ENCODE measurements around the gene ZNF563. TPM values are rescaled to one million over a fixed set of nuclear protein-coding genes. Genes with fewer than 3 reads are reported as not detected.
A peak's percentile ranks its signal among the peaks of the same experiment; 100 is the strongest.

ZNF563 gene
- total RNA-seq, 1 donor from 2014 or later: 2.4 TPM

- TF ChIP-seq, protein P1, sequence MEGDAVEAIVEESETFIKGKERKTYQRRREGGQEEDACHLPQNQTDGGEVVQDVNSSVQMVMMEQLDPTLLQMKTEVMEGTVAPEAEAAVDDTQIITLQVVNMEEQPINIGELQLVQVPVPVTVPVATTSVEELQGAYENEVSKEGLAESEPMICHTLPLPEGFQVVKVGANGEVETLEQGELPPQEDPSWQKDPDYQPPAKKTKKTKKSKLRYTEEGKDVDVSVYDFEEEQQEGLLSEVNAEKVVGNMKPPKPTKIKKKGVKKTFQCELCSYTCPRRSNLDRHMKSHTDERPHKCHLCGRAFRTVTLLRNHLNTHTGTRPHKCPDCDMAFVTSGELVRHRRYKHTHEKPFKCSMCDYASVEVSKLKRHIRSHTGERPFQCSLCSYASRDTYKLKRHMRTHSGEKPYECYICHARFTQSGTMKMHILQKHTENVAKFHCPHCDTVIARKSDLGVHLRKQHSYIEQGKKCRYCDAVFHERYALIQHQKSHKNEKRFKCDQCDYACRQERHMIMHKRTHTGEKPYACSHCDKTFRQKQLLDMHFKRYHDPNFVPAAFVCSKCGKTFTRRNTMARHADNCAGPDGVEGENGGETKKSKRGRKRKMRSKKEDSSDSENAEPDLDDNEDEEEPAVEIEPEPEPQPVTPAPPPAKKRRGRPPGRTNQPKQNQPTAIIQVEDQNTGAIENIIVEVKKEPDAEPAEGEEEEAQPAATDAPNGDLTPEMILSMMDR (IDR thresholded peaks at IDR 0.05; ENCODE audit: insufficient read depth, low read length, severe bottlenecking): no peak
- Histone ChIP-seq H3K27me3 (ENCODE audit: control insufficient read depth, insufficient read depth, low read length) (no peaks in the 10 kb centered on the region), H3K36me3 (ENCODE audit: control insufficient read depth, insufficient read depth, low read length) (no peaks in the 10 kb centered on the region), H3K4me3 (ENCODE audit: low read depth, low read length) (no peak overlapping the region)
- FAIRE-seq (no peak), DNase-seq (ENCODE audit: low read depth) (no peak)
Observed at GRCh38 chr19:12345197-12345596, 11.8 kb upstream of the ZNF563 start.

DNA sequence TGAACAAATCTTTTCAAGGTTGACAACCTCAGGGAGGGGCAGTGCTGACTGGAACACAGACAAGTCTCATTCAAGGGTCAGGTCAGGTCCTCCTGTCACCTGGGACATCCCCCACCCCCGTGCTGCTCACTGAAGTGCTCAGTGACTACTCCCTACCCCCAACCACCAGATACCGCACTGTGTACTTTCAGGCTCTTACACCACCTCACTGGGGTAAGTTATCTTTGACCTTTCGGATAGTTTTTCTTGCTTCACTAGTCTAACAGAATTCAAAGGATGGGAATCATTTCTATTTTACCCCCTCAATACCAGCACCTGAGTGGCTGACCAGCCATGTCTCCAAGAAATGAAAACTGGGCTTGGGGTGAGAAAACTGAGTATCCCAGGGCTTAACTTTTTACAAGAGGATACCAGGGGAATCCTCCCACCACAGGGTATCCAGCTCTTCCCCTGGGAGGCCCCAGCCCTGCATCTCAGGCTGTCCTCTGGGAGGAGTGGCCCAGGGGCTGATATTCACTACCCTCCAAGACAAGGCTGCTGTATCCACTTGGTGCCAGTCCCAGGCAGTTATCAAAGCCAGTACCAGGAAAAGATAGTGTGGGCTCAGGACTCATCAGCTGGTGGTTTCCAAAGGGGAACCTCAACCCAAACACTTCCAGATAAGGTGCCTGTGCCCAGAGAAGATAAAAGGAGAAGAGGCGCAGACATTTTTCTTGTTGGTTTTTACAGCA is 2.1 kb downstream of the ZNF563 start:
- TF ChIP-seq, protein P1 (IDR thresholded peaks at IDR 0.05; ENCODE audit: insufficient read depth, low read length, severe bottlenecking): no peak
- Histone ChIP-seq H3K4me3 (ENCODE audit: low read depth, low read length) (no peak overlapping the region), H3K36me3 (ENCODE audit: control insufficient read depth, insufficient read depth, low read length) (no peaks in the 10 kb centered on the region), H3K27me3 (ENCODE audit: control insufficient read depth, insufficient read depth, low read length) (no peaks in the 10 kb centered on the region)
- peak; percentile 68 for FAIRE-seq
- DNase-seq (ENCODE audit: low read depth): no peak

GRCh38 chr19:12330340-12330739 is 3.1 kb downstream of the ZNF563 start:
- no peak for FAIRE-seq

GRCh38 chr19:12325690-12326089 is 7.7 kb downstream of the ZNF563 start:
- no peak for FAIRE-seq
- TF ChIP-seq, protein P1 (IDR thresholded peaks at IDR 0.05; ENCODE audit: insufficient read depth, low read length, severe bottlenecking): no peak

More at GRCh38 chr19:12330340-12330739, 3.1 kb downstream of the ZNF563 start:
- DNase-seq (ENCODE audit: low read depth): no peak
- TF ChIP-seq, protein P1 (IDR thresholded peaks at IDR 0.05; ENCODE audit: insufficient read depth, low read length, severe bottlenecking): no peak
- no peaks in the 10 kb centered on the region for H3K36me3 ChIP-seq (ENCODE audit: control insufficient read depth, insufficient read depth, low read length)
- no peak overlapping the region for H3K4me3 ChIP-seq (ENCODE audit: low read depth, low read length)
- H3K27me3 ChIP-seq (ENCODE audit: control insufficient read depth, insufficient read depth, low read length): no peaks in the 10 kb centered on the region

DNA sequence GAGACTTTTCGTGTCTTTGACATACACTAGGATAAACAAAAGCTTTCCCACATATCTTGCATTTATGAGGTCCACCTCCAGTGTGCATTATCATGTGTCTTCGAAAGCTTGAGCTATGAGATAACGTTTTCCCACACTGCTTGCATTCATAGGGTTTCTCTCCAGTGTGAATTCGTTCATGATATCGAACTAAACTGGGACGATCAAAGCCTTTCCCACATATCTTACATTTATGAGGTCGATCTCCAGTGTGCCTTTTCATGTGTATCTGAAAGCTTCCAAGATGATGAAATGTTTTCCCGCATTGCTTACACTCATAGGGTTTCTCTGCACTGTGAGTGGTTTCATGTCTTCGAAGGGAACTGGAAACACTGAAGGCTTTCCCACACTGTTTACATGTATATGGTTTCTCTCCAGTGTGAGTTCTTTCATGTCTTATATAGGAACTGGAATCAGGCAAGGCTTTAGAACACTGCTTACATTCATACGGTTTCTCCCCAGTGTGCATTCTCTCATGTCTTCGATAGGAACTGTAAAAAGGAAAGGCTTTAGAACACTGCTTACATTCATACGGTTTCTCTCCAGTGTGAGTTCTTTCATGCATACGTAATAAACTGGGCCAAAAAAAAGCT is 14.5 kb downstream of the ZNF563 start:
- Histone ChIP-seq H3K36me3 (ENCODE audit: control insufficient read depth, insufficient read depth, low read length) (no peaks in the 10 kb centered on the region), H3K4me3 (ENCODE audit: low read depth, low read length) (no peak overlapping the region), H3K27me3 (ENCODE audit: control insufficient read depth, insufficient read depth, low read length) (no peaks in the 10 kb centered on the region)
- TF ChIP-seq, protein P1 (IDR thresholded peaks at IDR 0.05; ENCODE audit: insufficient read depth, low read length, severe bottlenecking): no peak
- no peak for DNase-seq (ENCODE audit: low read depth)
- peak; percentile 23 for FAIRE-seq

More at GRCh38 chr19:12325690-12326089, 7.7 kb downstream of the ZNF563 start:
- H3K27me3 ChIP-seq (ENCODE audit: control insufficient read depth, insufficient read depth, low read length): no peaks in the 10 kb centered on the region
- H3K4me3 ChIP-seq (ENCODE audit: low read depth, low read length): no peak overlapping the region
- no peaks in the 10 kb centered on the region for H3K36me3 ChIP-seq (ENCODE audit: control insufficient read depth, insufficient read depth, low read length)
- DNase-seq (ENCODE audit: low read depth): no peak
